HUES64 (cell line): Measurements from ENCODE around the gene ANLN.
"Not testable (repeated sequence)": the region's sequence is repeated elsewhere in the genome, so short reads cannot be mapped to it uniquely, and the experiment has no call there.

Source experiments
- H3K27ac ChIP-seq: 2 replicates; pipeline ENCODE4 v1.7.0; 2013; ENCODE audit warnings: low read depth, low read length, inconsistent platforms
- H3K27me3 ChIP-seq: 2 replicates; pipeline ENCODE4 v1.6.1; 2013; ENCODE audit warnings: mild to moderate bottlenecking, low read length; ENCODE audit not compliant: insufficient read depth
- H3K36me3 ChIP-seq: 2 replicates; pipeline ENCODE4 v1.6.1; 2013; ENCODE audit warnings: mild to moderate bottlenecking, low read length; ENCODE audit not compliant: insufficient read depth
- H3K4me1 ChIP-seq: 2 replicates; pipeline ENCODE4 v1.6.1; 2013; ENCODE audit warnings: mild to moderate bottlenecking, low read length, moderate library complexity; ENCODE audit not compliant: insufficient read depth
- H3K4me3 ChIP-seq: 2 replicates; pipeline ENCODE4 v1.5.1; 2013; ENCODE audit warnings: mild to moderate bottlenecking, low read length, moderate library complexity
- H3K9ac ChIP-seq: 2 replicates; pipeline ENCODE4 v1.6.1; 2013; ENCODE audit warnings: mild to moderate bottlenecking, low read depth, low read length
- H3K9me3 ChIP-seq: 2 replicates; pipeline ENCODE4 v1.6.1; 2013; ENCODE audit warnings: low read depth, low read length; ENCODE audit not compliant: insufficient read depth
- WGBS: fragments of 150-250, 120-280 bp; methylation state at CpG from one replicate; pipeline ENCODE4 v1.1.7; 2013; ENCODE audit warnings: missing lambda C conversion rate; 5-methylcytosine and 5-hydroxymethylcytosine counted together

ANLN gene

GRCh38 chr7:36455646-36456045 is 66.0 kb downstream of the ANLN start:
- Histone ChIP-seq H3K27ac (no peak overlapping the region), H3K36me3 (peaks cover 42% of the 10 kb centered on the region), H3K4me1 (no peaks in the 10 kb centered on the region), H3K4me3 (no peak overlapping the region), H3K9ac (no peak overlapping the region), H3K27me3 (no peaks in the 10 kb centered on the region), H3K9me3 (no peaks in the 10 kb centered on the region)
- 97% methylated on average over 3 of the region's 4 CpGs for WGBS

- Histone ChIP-seq H3K27ac (no peak overlapping the region), H3K36me3 (peaks cover 37% of the 10 kb centered on the region), H3K4me3 (no peak overlapping the region), H3K4me1 (no peaks in the 10 kb centered on the region), H3K27me3 (no peaks in the 10 kb centered on the region), H3K9me3 (no peaks in the 10 kb centered on the region), H3K9ac (no peak overlapping the region)
- 100% methylated on average over 2 of the region's 3 CpGs for WGBS
Measured at GRCh38 chr7:36456138-36456537, 66.5 kb downstream of the ANLN start.

GRCh38 chr7:36456548-36456947 is 66.9 kb downstream of the ANLN start:
- no CpG with 5 or more reads among the region's 2 CpGs for WGBS
- H3K9ac ChIP-seq: no peak overlapping the region
- no peak overlapping the region for H3K4me3 ChIP-seq
- no peaks in the 10 kb centered on the region for H3K9me3 ChIP-seq
- no peak overlapping the region for H3K27ac ChIP-seq
- peaks cover 33% of the 10 kb centered on the region for H3K36me3 ChIP-seq
- no peaks in the 10 kb centered on the region for H3K27me3 ChIP-seq
- H3K4me1 ChIP-seq: no peaks in the 10 kb centered on the region

GRCh38 chr7:36459236-36459960 is 69.7 kb downstream of the ANLN start:
- H3K9me3 ChIP-seq: no peaks in the 10 kb centered on the region
- WGBS: 89% methylated on average over 12 of the region's 12 CpGs
- H3K9ac ChIP-seq: no peak overlapping the region
- no peaks in the 10 kb centered on the region for H3K27me3 ChIP-seq
- H3K27ac ChIP-seq: no peak overlapping the region; the same call in 1 of the 2 replicates
- no peaks in the 10 kb centered on the region for H3K4me1 ChIP-seq
- peaks cover 5% of the 10 kb centered on the region for H3K36me3 ChIP-seq
- H3K4me3 ChIP-seq: no peak overlapping the region

GRCh38 chr7:36460811-36461429 is 71.3 kb downstream of the ANLN start:
- Histone ChIP-seq H3K9ac (no peak overlapping the region), H3K4me1 (no peaks in the 10 kb centered on the region), H3K9me3 (no peaks in the 10 kb centered on the region), H3K27me3 (no peaks in the 10 kb centered on the region), H3K27ac (no peak overlapping the region), H3K36me3 (no peaks in the 10 kb centered on the region), H3K4me3 (no peak overlapping the region)
- WGBS: 95% methylated on average over 8 of the region's 8 CpGs

- Histone ChIP-seq H3K36me3 (no peaks in the 10 kb centered on the region), H3K4me3 (no peak overlapping the region), H3K27ac (no peak overlapping the region), H3K9ac (no peak overlapping the region), H3K27me3 (no peaks in the 10 kb centered on the region), H3K4me1 (no peaks in the 10 kb centered on the region), H3K9me3 (no peaks in the 10 kb centered on the region)
- 97% methylated on average over 4 of the region's 6 CpGs for WGBS
Measured at GRCh38 chr7:36462551-36463137, 73.0 kb downstream of the ANLN start.

- Histone ChIP-seq H3K36me3 (no peaks in the 10 kb centered on the region), H3K4me1 (no peaks in the 10 kb centered on the region), H3K9ac (no peak overlapping the region), H3K4me3 (no peak overlapping the region), H3K27ac (no peak overlapping the region), H3K9me3 (no peaks in the 10 kb centered on the region), H3K27me3 (no peaks in the 10 kb centered on the region)
- WGBS: 100% methylated on average over 1 of the region's 3 CpGs
Measured at GRCh38 chr7:36464271-36464670, 74.6 kb downstream of the ANLN start.

GRCh38 chr7:36466001-36466400 is 76.3 kb downstream of the ANLN start:
- not testable (repeated sequence) for H3K9ac ChIP-seq, H3K27me3 ChIP-seq, H3K4me3 ChIP-seq, H3K9me3 ChIP-seq, H3K4me1 ChIP-seq, H3K36me3 ChIP-seq, H3K27ac ChIP-seq
- WGBS: 96% methylated on average over 5 of the region's 5 CpGs

GRCh38 chr7:36468370-36469101 is 78.9 kb downstream of the ANLN start:
- Histone ChIP-seq H3K27ac (no peak overlapping the region), H3K4me3 (no peak overlapping the region), H3K4me1 (no peaks in the 10 kb centered on the region), H3K9ac (no peak overlapping the region), H3K27me3 (no peaks in the 10 kb centered on the region), H3K36me3 (no peaks in the 10 kb centered on the region), H3K9me3 (no peaks in the 10 kb centered on the region)
- WGBS: 92% methylated on average over 2 of the region's 2 CpGs

- H3K27me3 ChIP-seq: no peaks in the 10 kb centered on the region
- no peak overlapping the region for H3K4me3 ChIP-seq
- H3K36me3 ChIP-seq: no peaks in the 10 kb centered on the region
- no peaks in the 10 kb centered on the region for H3K9me3 ChIP-seq
- H3K9ac ChIP-seq: no peak overlapping the region
- no peaks in the 10 kb centered on the region for H3K4me1 ChIP-seq
- H3K27ac ChIP-seq: no peak overlapping the region
Measured at GRCh38 chr7:36469236-36469635, 79.6 kb downstream of the ANLN start.

- no peak overlapping the region for H3K9ac ChIP-seq
- no peak overlapping the region for H3K27ac ChIP-seq
- no peak overlapping the region for H3K4me3 ChIP-seq
- no peaks in the 10 kb centered on the region for H3K9me3 ChIP-seq
- no peaks in the 10 kb centered on the region for H3K36me3 ChIP-seq
- 94% methylated on average over 3 of the region's 3 CpGs for WGBS
- no peaks in the 10 kb centered on the region for H3K4me1 ChIP-seq
- no peaks in the 10 kb centered on the region for H3K27me3 ChIP-seq
Measured at GRCh38 chr7:36472141-36472729, 82.6 kb downstream of the ANLN start.
